Measurements from ENCODE around the gene DOCK3. TPM values are rescaled to one million over a fixed set of nuclear protein-coding genes. Genes with fewer than 3 reads are reported as not detected.
A peak's percentile ranks its signal among the peaks of the same experiment; 100 is the strongest.
"Not testable (repeated sequence)": the region's sequence is repeated elsewhere in the genome, so short reads cannot be mapped to it uniquely, and the experiment has no call there.

Gene DOCK3
- total and polyA plus RNA-seq, 4 donors, result 0.01 to 0.08 (median 0.06) TPM; not detected in 1

DNA sequence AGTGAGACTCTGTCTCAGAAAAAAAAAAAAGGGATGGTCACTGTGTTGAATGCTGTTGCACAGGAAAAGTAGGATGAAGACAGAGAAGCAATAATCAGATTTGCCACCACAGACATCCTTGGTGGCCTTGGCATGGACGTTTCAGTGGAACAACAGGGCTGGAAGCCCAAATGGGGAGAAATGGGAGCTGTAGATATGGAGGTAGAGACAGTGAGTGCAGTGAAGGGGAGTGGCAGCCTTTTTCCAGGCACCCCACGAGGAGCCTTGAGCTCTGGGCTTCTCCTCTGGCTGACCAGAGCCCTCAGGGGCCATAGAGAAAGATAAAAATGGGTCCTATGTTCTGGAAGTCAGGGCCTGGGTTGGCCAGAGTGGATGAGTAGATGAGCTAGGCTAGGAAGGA is 12.3 kb upstream of the DOCK3 start:
- no peaks in the 10 kb centered on the region for H3K36me3 ChIP-seq (ENCODE audit: control insufficient read depth in 4 of 4, insufficient read depth in 3 of 4, low read depth in 1 of 4, low read length in 3 of 4)
- WGBS, result 55% methylated on average over 2 of the region's 2 CpGs
- no peaks in the 10 kb centered on the region for H3K9me3 ChIP-seq (ENCODE audit: control insufficient read depth in 4 of 4, low read length in 3 of 4)
- H3K27ac ChIP-seq (ENCODE audit: low read depth in 1 of 2, low read length in 2 of 2), result no peak overlapping the region
- no peak overlapping the region for H3K9ac ChIP-seq (ENCODE audit: low read depth in 1 of 2, low read length in 2 of 2)
- H3K4me3 ChIP-seq (ENCODE audit: low read depth in 1 of 3, low read length in 3 of 3), result no peak overlapping the region
- peak; percentile 10 for DNase-seq (ENCODE audit: low spot score)
- H3K27me3 ChIP-seq (ENCODE audit: control insufficient read depth in 4 of 4, insufficient read depth in 4 of 4, low read length in 3 of 4), result no peaks in the 10 kb centered on the region
- H3K4me1 ChIP-seq (ENCODE audit: control insufficient read depth in 4 of 4, insufficient read depth in 4 of 4, low read length in 3 of 4), result peaks cover 0 to 3% (median 2%) of the 10 kb centered on the region in 4 donors
- no peak for TF ChIP-seq YY1 (IDR thresholded peaks at IDR 0.05)
- TF ChIP-seq FOXA1 (IDR thresholded peaks at IDR 0.05), result no peak
- TF ChIP-seq GABPA (IDR thresholded peaks at IDR 0.05 in 1 of 2, conservative IDR thresholded peaks at IDR 0.05 in 1 of 2), result no peak
- TF ChIP-seq RAD21 (IDR thresholded peaks at IDR 0.05), result no peak
- TF ChIP-seq HNF4G (IDR thresholded peaks at IDR 0.05), result no peak
- TF ChIP-seq, protein P1, sequence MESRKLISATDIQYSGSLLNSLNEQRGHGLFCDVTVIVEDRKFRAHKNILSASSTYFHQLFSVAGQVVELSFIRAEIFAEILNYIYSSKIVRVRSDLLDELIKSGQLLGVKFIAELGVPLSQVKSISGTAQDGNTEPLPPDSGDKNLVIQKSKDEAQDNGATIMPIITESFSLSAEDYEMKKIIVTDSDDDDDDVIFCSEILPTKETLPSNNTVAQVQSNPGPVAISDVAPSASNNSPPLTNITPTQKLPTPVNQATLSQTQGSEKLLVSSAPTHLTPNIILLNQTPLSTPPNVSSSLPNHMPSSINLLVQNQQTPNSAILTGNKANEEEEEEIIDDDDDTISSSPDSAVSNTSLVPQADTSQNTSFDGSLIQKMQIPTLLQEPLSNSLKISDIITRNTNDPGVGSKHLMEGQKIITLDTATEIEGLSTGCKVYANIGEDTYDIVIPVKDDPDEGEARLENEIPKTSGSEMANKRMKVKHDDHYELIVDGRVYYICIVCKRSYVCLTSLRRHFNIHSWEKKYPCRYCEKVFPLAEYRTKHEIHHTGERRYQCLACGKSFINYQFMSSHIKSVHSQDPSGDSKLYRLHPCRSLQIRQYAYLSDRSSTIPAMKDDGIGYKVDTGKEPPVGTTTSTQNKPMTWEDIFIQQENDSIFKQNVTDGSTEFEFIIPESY (IDR thresholded peaks at IDR 0.05), result no peak

DNA sequence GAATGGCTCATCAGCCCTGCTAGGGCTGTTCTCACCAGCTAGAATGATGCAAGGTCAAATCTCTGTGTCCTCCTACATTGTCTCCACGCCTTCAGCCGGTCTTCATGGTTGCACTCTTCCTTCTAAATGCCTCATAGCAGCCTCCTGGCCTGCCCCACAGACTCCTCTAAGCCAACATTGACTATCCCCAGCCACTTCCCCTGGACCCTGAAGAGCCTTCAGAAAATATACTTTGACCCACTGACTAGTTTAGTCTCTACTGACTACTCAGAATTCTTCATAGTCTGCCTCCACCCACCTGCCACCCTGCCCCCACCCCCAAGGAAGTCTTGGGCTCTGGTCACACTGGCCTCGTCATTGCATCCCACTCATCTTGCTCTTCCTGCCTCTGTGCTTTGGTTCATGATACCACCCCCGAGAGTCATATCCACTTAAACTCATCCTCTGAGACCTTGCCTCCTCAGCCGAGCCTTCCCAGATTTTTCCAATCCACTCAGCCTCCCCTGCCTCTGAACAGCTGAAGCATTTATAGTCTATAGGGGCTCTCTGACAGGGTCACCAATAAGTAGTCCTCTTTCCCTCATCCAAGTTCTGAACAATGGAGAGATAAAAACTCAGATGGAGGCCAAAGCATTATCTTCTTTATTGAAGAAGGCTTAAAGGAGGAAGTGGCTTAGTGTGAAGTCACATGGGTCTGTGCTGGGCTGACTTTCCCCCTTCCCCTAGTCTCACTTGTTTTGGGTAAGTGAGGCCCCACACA is 9.5 kb upstream of the DOCK3 start:
- H3K9me3 ChIP-seq (ENCODE audit: control insufficient read depth in 4 of 4, low read length in 3 of 4), result no peaks in the 10 kb centered on the region
- H3K27me3 ChIP-seq (ENCODE audit: control insufficient read depth in 4 of 4, insufficient read depth in 4 of 4, low read length in 3 of 4), result no peaks in the 10 kb centered on the region
- DNase-seq (ENCODE audit: low spot score), result no peak
- TF ChIP-seq NR2F2 (IDR thresholded peaks at IDR 0.05) (no peak), YY1 (IDR thresholded peaks at IDR 0.05) (no peak), GABPA (IDR thresholded peaks at IDR 0.05 in 1 of 2, conservative IDR thresholded peaks at IDR 0.05 in 1 of 2) (no peak), CTCF (IDR thresholded peaks at IDR 0.05; ENCODE audit: low read depth, low read length, missing input control) (no peak), FOXA1 (IDR thresholded peaks at IDR 0.05) (no peak), HNF4A (conservative IDR thresholded peaks at IDR 0.05) (no peak), FOXA2 (IDR thresholded peaks at IDR 0.05) (no peak)
- H3K36me3 ChIP-seq (ENCODE audit: control insufficient read depth in 4 of 4, insufficient read depth in 3 of 4, low read depth in 1 of 4, low read length in 3 of 4), result no peaks in the 10 kb centered on the region
- H3K4me1 ChIP-seq (ENCODE audit: control insufficient read depth in 4 of 4, insufficient read depth in 4 of 4, low read length in 3 of 4), result peaks cover 0 to 3% (median 2%) of the 10 kb centered on the region in 4 donors
- WGBS, result 81% methylated on average over 5 of the region's 5 CpGs
- no peak overlapping the region for H3K9ac ChIP-seq (ENCODE audit: low read depth in 1 of 2, low read length in 2 of 2)
- H3K27ac ChIP-seq (ENCODE audit: low read depth in 1 of 2, low read length in 2 of 2), result no peak overlapping the region
- H3K4me3 ChIP-seq (ENCODE audit: low read depth in 1 of 3, low read length in 3 of 3), result no peak overlapping the region

DNA sequence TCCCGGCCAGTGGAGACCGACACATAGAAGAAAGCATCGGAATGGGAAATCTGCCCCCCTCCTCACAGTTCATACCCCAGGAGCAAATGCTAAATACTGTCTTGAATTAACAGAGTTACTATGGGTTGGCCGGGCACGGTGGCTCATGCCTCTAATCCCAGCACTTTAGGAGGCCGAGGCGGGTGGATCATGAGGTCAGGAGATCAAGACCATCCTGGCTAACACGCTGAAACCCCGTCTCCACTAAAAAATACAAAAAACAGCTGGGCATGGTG is 8.9 kb upstream of the DOCK3 start:
- not testable (repeated sequence) for DNase-seq (ENCODE audit: low spot score); H3K36me3 ChIP-seq (ENCODE audit: control insufficient read depth in 4 of 4, insufficient read depth in 3 of 4, low read depth in 1 of 4, low read length in 3 of 4); H3K27me3 ChIP-seq (ENCODE audit: control insufficient read depth in 4 of 4, insufficient read depth in 4 of 4, low read length in 3 of 4); H3K27ac ChIP-seq (ENCODE audit: low read depth in 1 of 2, low read length in 2 of 2); H3K9me3 ChIP-seq (ENCODE audit: control insufficient read depth in 4 of 4, low read length in 3 of 4); H3K4me3 ChIP-seq (ENCODE audit: low read depth in 1 of 3, low read length in 3 of 3); H3K4me1 ChIP-seq (ENCODE audit: control insufficient read depth in 4 of 4, insufficient read depth in 4 of 4, low read length in 3 of 4); H3K9ac ChIP-seq (ENCODE audit: low read depth in 1 of 2, low read length in 2 of 2)
- 88% methylated on average over 9 of the region's 9 CpGs for WGBS

All from liver (tissue), 9 donors.